Measurements from ENCODE around the gene XYLT1.

GRCh38 chr16:17238285-17239028 lies 232.3 kb downstream of the XYLT1 start:
- no peak for TF ChIP-seq POLR2A (IDR thresholded peaks at IDR 0.05)
- no peak for TF ChIP-seq CTCF (IDR thresholded peaks at IDR 0.05)
